HEK293T (cell line): Measurements from ENCODE around the gene HPS1.

ENCODE experiments used
- ARNT ChIP-seq: fragments of 450-650 bp; IDR thresholded peaks from 2 replicates; pipeline ENCODE4 v1.6.1; 2017; ENCODE audit warnings: mild to moderate bottlenecking
- BHLHE40 ChIP-seq: fragments of 450-650 bp; IDR thresholded peaks from 2 replicates; pipeline ENCODE4 v1.6.1; 2016; ENCODE audit warnings: mild to moderate bottlenecking, moderate library complexity, borderline replicate concordance
- ELF4 ChIP-seq: fragments of 450-650 bp; IDR thresholded peaks from 2 replicates; pipeline ENCODE4 v1.6.1; 2017; ENCODE audit warnings: antibody characterized with exemption
- FOXA1 ChIP-seq: fragments of 450-650 bp; IDR thresholded peaks from 2 replicates; pipeline ENCODE4 v1.6.1; 2016; ENCODE audit warnings: mild to moderate bottlenecking
- LEF1 ChIP-seq: fragments of 450-650 bp; IDR thresholded peaks from 2 replicates; pipeline ENCODE4 v1.6.1; 2017; ENCODE audit warnings: mild to moderate bottlenecking, borderline replicate concordance
- NFRKB ChIP-seq: fragments of 450-650 bp; IDR thresholded peaks from 2 replicates; pipeline ENCODE4 v1.6.1; 2016; ENCODE audit warnings: mild to moderate bottlenecking, moderate library complexity
- SUZ12 ChIP-seq: fragments of 450-650 bp; IDR thresholded peaks from 2 replicates; pipeline ENCODE4 v1.6.1; 2016; ENCODE audit warnings: mild to moderate bottlenecking
- ZNF384 ChIP-seq: fragments of 450-650 bp; IDR thresholded peaks from 2 replicates; pipeline ENCODE4 v1.6.1; 2016

DNA sequence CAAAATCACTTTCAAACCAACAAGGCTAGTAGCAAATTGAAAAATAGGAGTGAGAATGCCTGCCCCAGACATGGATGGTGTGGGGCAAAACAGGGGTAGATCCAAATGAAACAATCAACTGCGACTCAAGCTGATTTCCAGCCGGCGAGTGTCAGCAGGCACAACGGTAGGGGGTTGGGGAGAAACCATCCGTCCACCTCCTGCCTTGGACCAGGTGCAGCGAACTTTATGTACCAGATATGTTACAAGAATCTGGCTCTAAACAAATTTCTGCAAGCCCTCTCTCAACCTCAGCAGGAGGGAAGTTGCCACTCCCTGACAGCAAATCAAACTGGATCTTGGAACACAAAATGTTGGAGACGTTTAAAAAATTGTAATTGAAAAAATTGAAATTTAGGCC lies 76.9 kb downstream of the HPS1 start:
- no peak for TF ChIP-seq LEF1
- no peak for TF ChIP-seq NFRKB
- TF ChIP-seq ARNT, result no peak
- no peak for TF ChIP-seq SUZ12
- TF ChIP-seq ELF4, result no peak
- no peak for TF ChIP-seq FOXA1
- no peak for TF ChIP-seq BHLHE40
- TF ChIP-seq ZNF384, result no peak
